H1 (cell line): ENCODE measurements around the gene OSBPL9. TPM values are rescaled to one million over a fixed set of nuclear protein-coding genes. Genes with fewer than 3 reads are reported as not detected.

ENCODE experiments used
- CBX5 ChIP-seq: fragments of 300-800, 300-1000 bp; sonication (generic); IDR thresholded peaks from 2 replicates; pipeline ENCODE4 v1.7.1; 2016; ENCODE audit warnings: antibody characterized with exemption, low read length, low read depth
- HDAC2 ChIP-seq, 2 experiments: fragments of 300-600 bp in 1 of 2; sonication (generic) in 1 of 2; IDR thresholded peaks; 2 replicates each; pipeline ENCODE4 v1.6.1; 2011 to 2012; ENCODE audit warnings: low read depth in 2 of 2, low read length in 2 of 2, mild to moderate bottlenecking in 2 of 2, moderate library complexity in 2 of 2, borderline replicate concordance in 1 of 2, inconsistent platforms in 1 of 2
- KDM4A ChIP-seq: IDR thresholded peaks from one replicate; pipeline ENCODE4 v1.7.1; 2012; ENCODE audit warnings: low read depth, mild to moderate bottlenecking, moderate library complexity, low read length, inconsistent platforms; ENCODE audit not compliant: severe bottlenecking
- SIN3A ChIP-seq, 2 experiments: IDR thresholded peaks in 1 of 2; conservative IDR thresholded peaks in 1 of 2; 2 replicates each; pipeline ENCODE4 v1.6.1; 2011 to 2012; ENCODE audit warnings: low read length in 2 of 2, improper control_type of control experiment in 1 of 2, low read depth in 1 of 2, mild to moderate bottlenecking in 1 of 2
- SP4 ChIP-seq: IDR thresholded peaks from 2 replicates; pipeline ENCODE4 v1.6.1; 2012; ENCODE audit warnings: low read length, inconsistent platforms
- polyA plus RNA-seq, 7 experiments: library from polyadenylated mRNA; depleted of rRNA in 3 of 7; stranded (reverse) in 5 of 7; unstranded in 2 of 7; fragments of >200 nt in 5 of 7; fragments of 200-250 nt in 2 of 7; gene quantifications; 1 replicate in 5 of 7; 2 replicates in 1 of 7; 4 replicates in 1 of 7; pipeline versions ENCODE4 v1.2.1 to v1.2.3, GENCODE V29; 2011 to 2013; ENCODE audit warnings: missing spikeins in 2 of 7, mixed read lengths in 2 of 7
- total RNA-seq: library from RNA; stranded (reverse); fragmentation: NEBNext Ultra II Directional; extraction: Animal tissue kit (Norgen Biotek cat#: 25700); gene quantifications from 2 replicates; pipeline ENCODE4 v1.2.1, GENCODE V29; 2021

OSBPL9 gene
- total and polyA plus RNA-seq, 2 of the 8 experiments (the other 6 are each of a cell fraction or from before 2014, with no cell fraction given) = 58.2 to 71.6 TPM

DNA sequence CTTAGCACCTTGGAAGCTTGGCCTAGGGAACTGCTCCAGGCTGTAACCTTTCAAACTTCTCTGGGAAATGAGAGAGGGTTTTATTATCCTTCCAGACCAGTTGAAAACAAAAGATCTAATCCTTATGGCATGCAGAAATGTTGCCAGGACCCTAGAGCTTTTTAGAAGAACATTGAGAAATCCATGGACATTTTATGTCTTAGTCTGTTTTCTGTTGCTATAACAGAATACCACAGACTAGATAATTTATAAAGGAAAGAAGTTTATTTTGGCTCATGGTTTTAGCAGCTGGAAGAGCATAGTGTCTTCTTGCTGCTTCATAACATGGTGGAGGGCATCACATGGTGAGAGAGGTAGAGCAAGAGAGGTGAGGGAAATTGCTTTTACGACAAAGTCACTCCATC lies 25.8 kb downstream of the OSBPL9 start (continued):
- TF ChIP-seq SIN3A (conservative IDR thresholded peaks at IDR 0.05 in 1 of 2, IDR thresholded peaks at IDR 0.05 in 1 of 2; ENCODE audit: low read depth in 1 of 2, low read length in 2 of 2) (no peak), KDM4A (no peak), CBX5 (no peak), SP4 (no peak), HDAC2 (IDR thresholded peaks at IDR 0.05; ENCODE audit: borderline replicate concordance in 1 of 2, low read depth in 2 of 2, low read length in 2 of 2) (no peak)
